Muscle layer of duodenum (tissue), 2 donors: ENCODE data around the gene AHCYL2.

Experiments
- H3K27ac ChIP-seq: one replicate; pipeline ENCODE4 v1.7.0; 2013; ENCODE audit warnings: mild to moderate bottlenecking, low read length
- H3K27me3 ChIP-seq: one replicate; pipeline ENCODE4 v1.7.0; 2013; ENCODE audit warnings: low read depth, mild to moderate bottlenecking, control low read depth, low read length
- H3K36me3 ChIP-seq, 2 donors: one replicate each; pipeline ENCODE4 v1.7.0; 2013; ENCODE audit warnings: low read length in 2 of 2, control low read depth in 1 of 2, mild to moderate bottlenecking in 1 of 2; ENCODE audit not compliant: insufficient read depth in 2 of 2, control insufficient read depth in 1 of 2
- H3K4me1 ChIP-seq, 2 donors: one replicate each; pipeline ENCODE4 v1.7.0; 2013; ENCODE audit warnings: low read length in 2 of 2, mild to moderate bottlenecking in 2 of 2, control low read depth in 1 of 2, moderate library complexity in 1 of 2; ENCODE audit not compliant: insufficient read depth in 2 of 2, control insufficient read depth in 1 of 2
- H3K4me3 ChIP-seq, 2 donors: one replicate each; pipeline ENCODE4 v1.7.0; 2013; ENCODE audit warnings: low read length in 2 of 2, low read depth in 1 of 2, mild to moderate bottlenecking in 1 of 2
- H3K9me3 ChIP-seq, 2 donors: one replicate each; pipeline ENCODE4 v1.7.0; 2013; ENCODE audit warnings: low read length in 2 of 2, control low read depth in 1 of 2, mild to moderate bottlenecking in 1 of 2; ENCODE audit not compliant: control insufficient read depth in 1 of 2
- donor health status: healthy.

AHCYL2 gene

GRCh38 chr7:129193892-129194291, 30.9 kb upstream of the AHCYL2 start:
- Histone ChIP-seq H3K4me3 (no peak overlapping the region), H3K27me3 (no peaks in the 10 kb centered on the region), H3K36me3 (no peaks in the 10 kb centered on the region), H3K27ac (no peak overlapping the region), H3K9me3 (no peaks in the 10 kb centered on the region), H3K4me1 (peaks cover 0 to 5% of the 10 kb centered on the region in 2 donors)

GRCh38 chr7:129197771-129198170, 27.1 kb upstream of the AHCYL2 start:
- no peaks in the 10 kb centered on the region for H3K27me3 ChIP-seq
- H3K4me1 ChIP-seq = no peaks in the 10 kb centered on the region
- no peaks in the 10 kb centered on the region for H3K36me3 ChIP-seq
- H3K9me3 ChIP-seq = no peaks in the 10 kb centered on the region
- no peak overlapping the region for H3K4me3 ChIP-seq
- no peak overlapping the region for H3K27ac ChIP-seq

- no peaks in the 10 kb centered on the region for H3K9me3 ChIP-seq
- H3K27me3 ChIP-seq = no peaks in the 10 kb centered on the region
- no peaks in the 10 kb centered on the region for H3K4me1 ChIP-seq
- H3K27ac ChIP-seq = no peak overlapping the region
- H3K36me3 ChIP-seq = no peaks in the 10 kb centered on the region
- no peak overlapping the region for H3K4me3 ChIP-seq
Measured at GRCh38 chr7:129199406-129199805, 25.4 kb upstream of the AHCYL2 start.

GRCh38 chr7:129202058-129202777, 22.6 kb upstream of the AHCYL2 start:
- H3K27me3 ChIP-seq = no peaks in the 10 kb centered on the region
- no peaks in the 10 kb centered on the region for H3K9me3 ChIP-seq
- no peaks in the 10 kb centered on the region for H3K4me1 ChIP-seq
- H3K4me3 ChIP-seq = no peak overlapping the region
- no peak overlapping the region for H3K27ac ChIP-seq
- peaks cover 0 to 7% of the 10 kb centered on the region in 2 donors for H3K36me3 ChIP-seq

- no peaks in the 10 kb centered on the region for H3K27me3 ChIP-seq
- H3K4me3 ChIP-seq = no peak overlapping the region
- no peak overlapping the region for H3K27ac ChIP-seq
- peaks cover 0 to 7% of the 10 kb centered on the region in 2 donors for H3K36me3 ChIP-seq
- no peaks in the 10 kb centered on the region for H3K9me3 ChIP-seq
- no peaks in the 10 kb centered on the region for H3K4me1 ChIP-seq
Measured at GRCh38 chr7:129203050-129203741, 21.6 kb upstream of the AHCYL2 start.

- Histone ChIP-seq H3K4me1 (no peaks in the 10 kb centered on the region), H3K9me3 (no peaks in the 10 kb centered on the region), H3K27ac (no peak overlapping the region), H3K4me3 (no peak overlapping the region), H3K36me3 (peaks cover 0 to 19% of the 10 kb centered on the region in 2 donors), H3K27me3 (no peaks in the 10 kb centered on the region)
Measured at GRCh38 chr7:129205126-129205818, 19.6 kb upstream of the AHCYL2 start.

GRCh38 chr7:129205987-129206785, 18.6 kb upstream of the AHCYL2 start:
- Histone ChIP-seq H3K9me3 (no peaks in the 10 kb centered on the region), H3K27ac (no peak overlapping the region), H3K36me3 (peaks cover 0 to 21% of the 10 kb centered on the region in 2 donors), H3K4me1 (no peaks in the 10 kb centered on the region), H3K4me3 (no peak overlapping the region), H3K27me3 (no peaks in the 10 kb centered on the region)

GRCh38 chr7:129208667-129209066, 16.2 kb upstream of the AHCYL2 start:
- H3K4me3 ChIP-seq = no peak overlapping the region
- no peaks in the 10 kb centered on the region for H3K4me1 ChIP-seq
- H3K9me3 ChIP-seq = no peaks in the 10 kb centered on the region
- peaks cover 0 to 38% of the 10 kb centered on the region in 2 donors for H3K36me3 ChIP-seq
- no peaks in the 10 kb centered on the region for H3K27me3 ChIP-seq
- H3K27ac ChIP-seq = no peak overlapping the region

- Histone ChIP-seq H3K4me1 (no peaks in the 10 kb centered on the region), H3K4me3 (no peak overlapping the region), H3K9me3 (no peaks in the 10 kb centered on the region), H3K27ac (no peak overlapping the region), H3K36me3 (peaks cover 0 to 38% of the 10 kb centered on the region in 2 donors), H3K27me3 (no peaks in the 10 kb centered on the region)
Measured at GRCh38 chr7:129209067-129209926, 15.5 kb upstream of the AHCYL2 start.

GRCh38 chr7:129210256-129210988, 14.4 kb upstream of the AHCYL2 start:
- Histone ChIP-seq H3K27ac (no peak overlapping the region), H3K4me1 (no peaks in the 10 kb centered on the region), H3K4me3 (no peak overlapping the region), H3K9me3 (no peaks in the 10 kb centered on the region), H3K36me3 (peaks cover 0 to 38% of the 10 kb centered on the region in 2 donors), H3K27me3 (no peaks in the 10 kb centered on the region)
